IPS DF 19.7 (cell line): Measurements from ENCODE around the gene CCDC83.

ENCODE experiments used
- DNase-seq: peaks from one replicate; pipeline ENCODE4 v3.0.0-alpha.2; 2013; ENCODE audit warnings: low read depth, low spot score

The CCDC83 gene

GRCh38 chr11:85855341-85855656 lies at the start of gene CCDC83:
CCDC83 (plus strand) TSS chr11:85855383; CDS start chr11:85865124, 9,741 bp downstream.
- DNase-seq: no peak

DNA sequence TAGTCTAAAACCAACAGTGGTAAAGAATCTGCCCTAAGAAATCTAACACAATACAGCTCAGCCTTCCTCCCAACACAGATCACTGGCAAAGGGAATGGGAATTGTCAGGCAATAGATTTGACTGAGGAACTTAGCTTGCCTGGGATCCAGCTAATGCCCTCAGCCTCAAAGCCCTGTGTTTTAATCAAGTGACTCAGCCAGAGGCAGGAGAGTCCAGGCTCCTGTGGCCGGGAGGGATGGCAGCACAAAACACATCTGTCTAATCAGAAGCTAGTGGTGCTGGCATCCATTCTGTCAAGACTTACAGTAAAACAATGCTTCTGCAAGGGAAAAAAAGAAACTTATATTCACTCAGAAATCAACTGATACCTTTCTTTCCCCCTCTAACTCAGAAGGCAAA lies 49.8 kb upstream of the CCDC83 start:
- no peak for DNase-seq

GRCh38 chr11:85806016-85806415 lies 49.2 kb upstream of the CCDC83 start:
- DNase-seq: no peak

GRCh38 chr11:85806876-85807275 lies 48.3 kb upstream of the CCDC83 start:
- no peak for DNase-seq

GRCh38 chr11:85809191-85809590 lies 46.0 kb upstream of the CCDC83 start:
- DNase-seq: no peak

GRCh38 chr11:85809863-85810262 lies 45.3 kb upstream of the CCDC83 start:
- no peak for DNase-seq

GRCh38 chr11:85810521-85810870 lies 44.7 kb upstream of the CCDC83 start:
- DNase-seq: no peak

DNA sequence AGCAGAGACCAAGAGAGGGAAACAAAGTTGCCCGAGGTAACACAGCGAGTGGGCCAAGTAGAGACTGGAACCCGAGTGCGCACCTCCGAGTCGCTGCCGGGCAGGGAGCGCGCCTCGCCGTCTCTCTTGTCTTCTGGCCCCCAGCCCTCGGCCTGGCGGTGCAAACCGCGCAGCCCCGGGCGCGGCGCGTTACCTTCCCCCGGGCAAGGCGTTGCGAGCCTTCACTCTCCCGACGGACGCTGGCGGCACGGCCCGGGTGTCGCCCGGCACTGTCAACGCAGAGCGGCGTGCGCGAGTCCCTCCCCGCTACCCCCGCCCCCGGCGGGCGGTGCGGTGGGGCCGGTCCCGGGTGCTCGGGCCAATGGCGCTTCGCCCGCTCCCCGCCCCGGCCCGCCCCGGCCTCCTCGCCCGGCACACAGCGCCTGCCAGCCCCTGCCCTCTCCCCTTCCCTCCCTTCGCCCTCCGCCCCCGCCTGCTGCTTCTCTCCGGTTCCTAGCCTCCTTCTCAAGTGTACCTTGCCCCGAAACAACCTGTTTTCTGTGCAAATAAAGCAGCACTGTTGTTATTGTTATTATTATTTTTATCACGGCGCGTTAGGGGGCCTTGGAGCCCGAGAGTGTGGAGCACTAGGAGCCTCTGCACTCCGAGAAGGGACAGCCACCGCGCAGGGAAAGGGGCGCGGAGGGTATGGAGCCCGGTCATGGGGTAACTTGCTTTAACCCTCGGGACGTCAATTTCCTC lies 44.1 kb upstream of the CCDC83 start, which contains the start of gene SYTL2:
Gene SYTL2, minus strand, starts transcription at position 271 of the 741 bp plus-strand sequence. CDS start 53,416 bp downstream, outside the sequence.
- DNase-seq: peak; percentile 42

DNA sequence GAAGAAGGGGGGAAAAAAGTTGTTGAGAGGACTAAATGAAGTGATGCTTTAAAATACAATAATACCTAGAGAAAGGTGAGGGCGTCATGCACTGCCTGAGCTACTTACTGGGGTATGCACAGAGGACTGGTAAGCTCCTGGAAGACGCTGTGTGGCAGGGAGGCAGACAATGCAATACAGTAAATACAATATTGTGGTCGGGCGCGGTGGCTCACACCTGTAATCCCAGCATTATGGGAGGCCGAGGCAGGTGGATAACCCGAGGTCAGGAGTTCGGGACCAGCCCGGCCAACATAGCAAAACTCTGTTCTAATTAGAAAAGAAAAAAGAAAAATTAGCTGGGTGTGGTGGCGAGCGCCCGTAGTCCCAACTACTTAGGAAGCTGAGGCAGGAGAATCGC lies 43.6 kb upstream of the CCDC83 start:
- no peak for DNase-seq

DNA sequence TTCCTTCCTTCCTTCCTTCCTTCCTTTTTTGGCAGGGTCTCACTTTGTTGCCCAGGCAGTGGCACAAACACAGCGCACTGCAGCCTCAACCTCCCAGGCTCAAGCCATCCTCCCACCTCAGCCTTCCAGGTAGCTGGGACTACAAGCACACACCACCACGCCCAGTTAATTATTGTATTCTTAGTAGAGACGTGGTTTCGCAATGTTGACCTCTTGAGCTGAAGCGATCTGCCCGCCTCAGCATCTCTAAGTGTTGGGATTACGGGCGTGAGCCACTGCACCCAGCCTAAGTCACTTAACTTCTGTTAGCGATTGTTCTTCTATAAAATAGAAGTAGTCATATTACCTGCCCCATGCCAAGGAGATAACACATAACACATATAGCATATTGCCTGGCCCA lies 41.5 kb upstream of the CCDC83 start:
- DNase-seq: no peak

DNA sequence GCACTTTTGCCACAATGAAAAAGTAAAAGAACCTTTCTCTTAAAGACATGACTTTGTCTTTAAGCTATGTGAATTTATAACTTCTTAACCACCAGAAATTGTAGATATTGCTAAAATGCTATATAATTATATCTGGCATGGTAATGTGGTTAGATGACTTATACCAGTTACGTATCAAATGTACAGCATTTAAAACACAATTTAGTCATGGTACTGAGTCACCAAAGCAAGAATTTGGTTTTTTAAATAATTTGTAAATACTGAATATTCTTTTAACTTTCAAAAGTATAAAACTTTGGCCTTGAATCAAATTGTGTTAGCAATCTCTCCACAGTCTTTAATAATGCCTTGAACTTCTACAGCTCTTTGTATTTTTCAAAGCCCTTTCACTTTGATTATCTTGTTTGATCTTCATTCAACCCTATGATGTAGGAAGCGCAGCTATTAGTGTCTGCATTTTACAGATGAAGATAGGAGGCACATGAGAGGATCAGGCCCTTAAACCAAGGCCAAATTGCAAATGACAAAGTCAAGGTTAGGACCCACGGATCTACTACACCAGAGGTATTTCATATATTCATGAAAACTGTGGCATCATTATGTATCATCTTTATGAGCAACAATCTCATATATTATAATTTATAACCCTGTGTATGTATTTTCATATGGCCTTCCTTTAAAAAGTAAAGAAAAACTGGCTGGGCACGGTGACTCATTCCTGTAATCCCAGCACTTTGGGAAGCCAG lies 39.8 kb upstream of the CCDC83 start:
- no peak for DNase-seq

DNA sequence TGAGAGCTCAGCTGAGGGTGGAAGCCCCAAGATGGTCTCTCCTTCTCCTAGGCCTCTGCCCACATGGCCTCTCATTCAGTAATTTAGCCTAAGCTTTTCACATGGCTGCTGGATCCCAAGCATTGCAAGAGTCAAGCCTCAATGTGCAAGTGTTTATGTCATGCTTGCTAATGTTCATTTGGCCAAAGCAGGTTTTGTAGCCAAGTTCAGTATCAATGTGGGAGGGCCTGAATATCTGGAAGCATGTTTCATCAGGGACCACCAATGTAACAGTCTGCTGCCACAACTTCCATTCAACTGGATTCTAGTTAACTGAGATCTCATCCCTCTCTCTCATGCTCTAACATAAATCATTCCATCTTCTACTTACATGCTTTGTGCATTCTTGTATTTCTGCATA lies 35.7 kb upstream of the CCDC83 start:
- DNase-seq: no peak

- no peak for DNase-seq
Observed at GRCh38 chr11:85821636-85822035, 33.5 kb upstream of the CCDC83 start.

DNA sequence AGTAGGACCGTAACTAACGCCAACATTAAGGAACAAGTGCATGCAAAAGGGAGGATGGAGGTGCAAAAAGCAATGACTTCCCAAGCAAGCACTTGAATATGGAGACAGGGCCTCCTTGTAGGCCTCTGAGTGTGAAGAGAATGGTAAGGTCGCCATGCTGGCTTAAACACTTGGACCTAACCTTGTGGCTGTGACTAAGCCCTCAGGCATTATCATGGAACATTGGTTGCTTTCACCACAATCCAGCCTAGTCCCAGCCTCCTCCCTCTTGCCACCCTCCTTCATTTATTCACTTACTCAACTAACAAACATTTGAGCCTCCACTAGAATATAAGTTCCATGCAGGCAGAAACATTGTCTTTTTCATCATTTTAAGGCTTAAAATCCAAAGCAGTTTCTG lies 32.4 kb upstream of the CCDC83 start:
- DNase-seq: no peak

GRCh38 chr11:85823816-85824215 lies 31.4 kb upstream of the CCDC83 start:
- no peak for DNase-seq

DNA sequence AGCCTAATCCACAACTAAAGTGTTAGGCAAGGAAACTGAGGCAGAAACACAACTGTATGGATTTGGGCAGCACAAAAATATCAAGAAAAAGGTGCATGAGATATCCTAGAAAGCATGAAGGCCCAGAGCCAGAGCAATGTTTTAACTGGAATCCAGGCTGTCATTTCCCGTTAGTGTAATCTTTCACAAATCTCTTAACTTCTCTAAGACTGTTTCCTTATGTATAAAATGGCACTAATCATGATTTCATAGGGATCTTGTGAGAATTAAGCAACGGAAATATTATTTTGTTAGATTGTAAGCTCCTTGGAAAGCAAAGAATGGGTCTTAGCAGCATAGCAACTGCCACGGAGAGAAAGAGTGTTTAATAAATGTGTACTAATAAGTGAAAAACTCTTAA lies 29.6 kb upstream of the CCDC83 start:
- no peak for DNase-seq

- no peak for DNase-seq
Observed at GRCh38 chr11:85826116-85826855, 28.9 kb upstream of the CCDC83 start.

DNA sequence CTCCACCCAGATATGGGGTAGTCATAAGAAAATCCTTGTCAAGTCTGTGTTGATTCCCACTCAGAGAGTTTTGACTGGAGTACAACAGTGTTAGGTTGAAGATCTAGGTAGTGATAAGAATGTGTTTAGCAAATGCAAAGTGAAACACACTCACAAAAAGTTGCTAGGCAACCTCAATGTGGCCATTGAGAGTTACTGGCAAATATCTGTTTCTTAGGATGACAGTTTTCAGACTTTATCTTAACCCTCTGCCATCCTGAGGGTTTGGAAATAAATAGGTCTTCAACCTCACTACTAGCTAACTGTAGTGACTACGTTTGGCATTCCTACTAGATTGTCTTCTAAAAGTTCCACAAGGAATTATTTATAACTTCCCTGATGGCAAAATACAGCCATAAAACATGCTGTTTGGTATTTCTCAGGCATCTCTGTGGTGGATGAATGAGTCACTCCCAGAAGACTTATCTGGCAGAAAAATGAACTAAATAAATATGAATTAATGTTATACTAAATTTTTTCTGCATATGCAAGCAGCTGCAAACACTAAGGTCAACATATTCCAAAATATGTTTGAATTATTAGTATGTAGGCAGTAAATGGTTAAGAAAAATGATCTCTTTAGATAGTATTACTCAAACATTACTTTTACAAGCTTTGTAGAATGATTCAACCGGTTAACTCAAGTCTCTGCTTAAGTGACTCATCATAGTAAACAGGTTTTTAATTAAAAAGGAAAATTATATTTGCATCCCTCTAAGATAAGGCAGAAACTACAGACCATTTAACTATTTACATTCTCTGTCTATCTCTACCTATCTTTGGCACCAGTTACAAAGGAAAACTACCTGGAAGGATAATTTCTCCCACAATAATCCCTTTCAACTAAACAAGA lies 27.2 kb upstream of the CCDC83 start:
- DNase-seq: no peak

DNA sequence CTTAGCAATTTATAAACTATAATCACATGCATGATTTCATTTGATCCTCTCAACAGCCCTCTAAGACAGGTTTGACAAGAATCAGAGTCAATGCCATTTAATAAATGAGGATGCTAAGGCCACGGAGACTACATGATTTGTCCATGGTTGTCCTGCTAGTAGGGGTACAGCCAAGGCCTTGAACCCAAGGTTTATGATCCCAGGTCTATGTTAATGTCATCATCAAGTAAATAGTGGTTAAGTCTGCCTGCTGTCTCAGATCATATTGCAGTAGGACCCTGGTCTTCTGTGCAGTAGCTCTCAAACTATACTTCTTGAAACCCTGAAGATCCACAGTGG lies 26.6 kb upstream of the CCDC83 start:
- DNase-seq: no peak

- DNase-seq: no peak
Observed at GRCh38 chr11:85829172-85829571, 26.0 kb upstream of the CCDC83 start.

DNA sequence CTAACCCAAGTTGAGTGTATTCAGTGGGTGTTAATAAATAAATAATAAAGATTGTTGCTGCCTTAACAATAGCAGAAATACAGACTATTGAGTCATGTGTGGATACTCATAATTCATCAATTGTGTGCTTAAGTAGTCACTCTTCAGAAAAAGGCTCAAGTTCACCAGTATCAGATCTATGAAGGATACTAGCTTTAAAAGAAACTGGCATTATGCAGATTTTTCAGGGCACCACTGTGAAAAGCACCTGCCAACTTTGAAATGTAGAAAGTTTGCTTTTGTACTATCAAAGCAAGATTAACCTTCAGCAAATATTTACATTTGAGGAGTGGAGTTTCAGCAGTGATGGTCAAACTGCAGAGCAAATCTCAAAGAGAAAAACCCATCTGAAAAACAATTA lies 24.1 kb upstream of the CCDC83 start:
- no peak for DNase-seq

DNA sequence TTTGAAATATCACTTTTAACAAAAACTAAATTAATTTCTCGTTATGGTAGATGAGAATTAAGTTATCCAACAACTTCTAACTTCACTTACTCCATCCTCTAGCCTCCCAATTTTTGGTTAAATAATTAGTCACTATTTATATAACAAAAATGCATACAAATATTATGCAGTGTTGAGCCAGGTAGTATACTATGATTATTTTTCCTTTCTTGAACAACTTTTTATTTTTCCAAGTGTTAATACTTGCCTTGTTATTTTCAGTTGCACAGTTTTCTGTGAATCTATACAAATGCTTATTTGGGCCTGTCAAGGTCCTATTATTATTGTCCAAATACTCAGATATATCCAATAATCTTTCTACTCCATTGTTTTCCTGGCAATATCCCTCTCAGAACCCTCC lies 19.9 kb upstream of the CCDC83 start:
- no peak for DNase-seq
